DMS53 treated with DMSO at 0.1 percent for 48 hours (cell line): ENCODE results near the gene UFC1.
A peak's percentile ranks its signal among the peaks of the same experiment; 100 is the strongest.

Experiments used
- DNase-seq: peaks from one replicate; lab custom pipeline; 2025; ENCODE audit not compliant: unreplicated experiment; lab: John Stamatoyannopoulos, UW

The UFC1 gene

GRCh38 chr1:161168906-161169305, 15.1 kb downstream of the UFC1 start:
- DNase-seq: no peak

- DNase-seq: no peak
Observed at GRCh38 chr1:161171191-161171590, 17.4 kb downstream of the UFC1 start.

- DNase-seq: no peak
Observed at GRCh38 chr1:161171696-161172095, 17.9 kb downstream of the UFC1 start.

GRCh38 chr1:161172349-161172748, 18.6 kb downstream of the UFC1 start:
- no peak for DNase-seq

- DNase-seq: no peak
Observed at GRCh38 chr1:161172776-161173376, 19.1 kb downstream of the UFC1 start.

GRCh38 chr1:161173711-161174110, 19.9 kb downstream of the UFC1 start:
- DNase-seq: no peak

- DNase-seq: no peak
Observed at GRCh38 chr1:161174911-161175310, 21.1 kb downstream of the UFC1 start.

- DNase-seq: no peak
Observed at GRCh38 chr1:161175771-161176453, 22.1 kb downstream of the UFC1 start.

GRCh38 chr1:161176468-161177111, 22.8 kb downstream of the UFC1 start:
- DNase-seq: no peak

GRCh38 chr1:161177112-161177935, 23.5 kb downstream of the UFC1 start, which contains the start of gene B4GALT3:
Gene B4GALT3, minus strand, starts transcription at chr1:161177507. Its CDS starts 1,447 bp downstream, at chr1:161176060.
- peak; percentile 86 for DNase-seq

- DNase-seq: no peak
Observed at GRCh38 chr1:161177936-161178244, 24.1 kb downstream of the UFC1 start.

- DNase-seq: no peak
Observed at GRCh38 chr1:161179698-161180097, 25.9 kb downstream of the UFC1 start.

- DNase-seq: no peak
Observed at GRCh38 chr1:161180639-161181038, 26.9 kb downstream of the UFC1 start.

GRCh38 chr1:161182214-161182613, 28.4 kb downstream of the UFC1 start:
- no peak for DNase-seq

- DNase-seq: no peak
Observed at GRCh38 chr1:161185282-161185682, 31.5 kb downstream of the UFC1 start.

GRCh38 chr1:161185732-161186311, 32.0 kb downstream of the UFC1 start:
- no peak for DNase-seq

- DNase-seq: no peak
Observed at GRCh38 chr1:161187311-161187710, 33.5 kb downstream of the UFC1 start.

- DNase-seq: no peak
Observed at GRCh38 chr1:161188381-161188780, 34.6 kb downstream of the UFC1 start.

- no peak for DNase-seq
Observed at GRCh38 chr1:161189036-161189435, 35.3 kb downstream of the UFC1 start.

GRCh38 chr1:161190962-161191521, 37.3 kb downstream of the UFC1 start:
- no peak for DNase-seq

- no peak for DNase-seq
Observed at GRCh38 chr1:161191971-161192370, 38.2 kb downstream of the UFC1 start.
